NK-92 (cell line): ENCODE data around the gene TMC5.

Experiments
- DNase-seq: peaks from one replicate; lab custom pipeline; 2025; ENCODE audit not compliant: unreplicated experiment; lab: John Stamatoyannopoulos, UW

The TMC5 gene

DNA sequence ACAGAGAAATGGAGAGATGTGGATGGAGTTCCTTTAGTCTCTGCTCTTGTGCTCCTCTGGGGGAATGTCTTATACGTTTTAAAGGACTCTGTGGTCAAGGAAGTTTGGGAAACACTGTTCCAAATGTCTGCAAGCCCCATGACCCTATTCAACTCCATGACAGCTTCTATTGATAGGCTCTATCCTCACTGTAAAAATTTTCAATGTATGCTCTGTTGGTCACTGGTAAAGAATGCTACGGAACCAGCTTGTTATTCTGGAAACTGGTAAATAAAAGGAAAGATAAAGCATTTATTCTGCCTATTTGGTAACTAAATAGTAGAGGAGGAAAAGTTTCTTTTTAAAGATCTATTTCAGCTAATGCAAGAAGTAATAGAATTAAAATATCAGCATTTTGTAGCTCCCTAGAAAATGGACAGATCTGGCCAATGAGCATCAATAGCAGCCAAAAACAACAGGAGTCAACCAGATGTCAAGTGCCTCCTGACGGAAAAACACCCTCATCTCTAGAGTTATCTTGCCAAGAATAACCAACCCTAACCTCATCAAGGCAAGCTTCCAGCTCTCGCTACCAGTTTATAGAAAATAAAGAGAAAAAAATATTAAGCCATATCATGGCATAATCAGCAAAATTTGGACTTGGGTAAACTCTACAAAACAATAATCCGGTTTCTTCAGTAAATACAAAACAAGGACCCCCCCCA lies 88.1 kb downstream of the TMC5 start:
- DNase-seq, result no peak

- DNase-seq, result no peak
Observed at GRCh38 chr16:19506965-19507364, 89.3 kb downstream of the TMC5 start.

DNA sequence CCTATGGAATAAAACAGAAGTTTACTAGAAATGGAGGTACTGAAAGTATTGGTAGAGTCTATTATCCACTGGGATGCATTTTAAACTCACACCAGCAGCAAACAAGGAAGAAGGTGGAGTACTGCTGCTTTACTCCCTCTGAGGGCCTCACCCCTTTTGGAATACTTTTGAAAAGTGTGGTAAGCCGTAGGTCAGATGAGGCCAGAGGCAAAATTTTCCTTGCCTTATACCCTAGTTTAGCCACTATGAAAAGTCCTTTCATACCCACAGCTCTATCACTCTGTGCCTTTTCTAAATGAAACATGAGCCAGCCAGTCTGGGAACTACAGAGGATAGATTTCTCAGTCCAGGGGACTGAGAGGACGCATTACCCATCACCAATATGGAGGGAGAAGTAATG lies 90.2 kb downstream of the TMC5 start:
- no peak for DNase-seq

- no peak for DNase-seq
Observed at GRCh38 chr16:19512297-19512696, 94.6 kb downstream of the TMC5 start.

- no peak for DNase-seq
Observed at GRCh38 chr16:19513377-19514053, 95.8 kb downstream of the TMC5 start.

DNA sequence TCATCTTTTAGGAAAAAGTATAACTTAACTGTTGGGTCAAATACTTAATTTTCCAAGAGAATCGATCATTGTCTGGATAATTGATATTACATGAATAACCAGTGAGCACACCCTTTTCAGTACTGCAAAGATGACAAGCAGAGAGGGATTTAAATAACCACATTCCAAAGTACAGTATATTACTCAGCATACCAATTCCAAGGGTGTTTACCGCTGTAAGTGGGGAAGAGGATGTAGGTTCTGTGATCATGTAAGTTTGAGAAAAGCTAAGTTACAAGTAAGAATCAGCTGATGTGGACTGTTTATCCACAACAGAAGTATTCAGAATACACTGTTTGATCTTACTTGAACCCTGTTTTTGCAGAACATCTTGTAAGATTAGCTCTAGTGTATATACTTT lies 98.1 kb downstream of the TMC5 start:
- no peak for DNase-seq

- DNase-seq, result no peak
Observed at GRCh38 chr16:19517424-19518089, 99.9 kb downstream of the TMC5 start.

GRCh38 chr16:19518388-19518787 lies 100.7 kb downstream of the TMC5 start:
- no peak for DNase-seq

- DNase-seq, result no peak
Observed at GRCh38 chr16:19520861-19521331, 103.2 kb downstream of the TMC5 start.

GRCh38 chr16:19521471-19522396 lies 104.1 kb downstream of the TMC5 start, which contains the start of gene GDE1:
GDE1 (minus strand) TSS chr16:19522098; CDS start chr16:19521964, 134 bp downstream.
- DNase-seq, result peak; percentile 67

GRCh38 chr16:19522397-19522732 lies 104.7 kb downstream of the TMC5 start:
- DNase-seq, result no peak

- DNase-seq, result no peak
Observed at GRCh38 chr16:19522760-19523159, 105.1 kb downstream of the TMC5 start.

DNA sequence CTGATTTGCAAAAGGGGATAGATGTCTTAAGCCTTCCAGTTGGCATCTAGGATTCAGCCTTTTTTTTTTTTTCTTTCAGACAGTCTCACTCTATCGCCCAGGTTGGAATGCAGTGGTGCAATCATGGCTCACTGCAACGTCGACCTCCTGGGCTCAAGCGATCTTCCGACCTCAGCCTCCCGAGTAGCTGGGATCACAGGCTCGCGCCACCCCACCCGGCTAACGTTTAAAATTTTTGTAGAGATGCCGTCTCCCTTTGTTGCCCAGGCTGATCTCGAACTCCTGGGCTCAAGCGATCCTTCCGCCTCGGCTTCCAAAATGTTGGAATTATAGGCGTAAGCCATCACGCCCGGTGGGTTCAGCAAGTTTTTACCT lies 105.5 kb downstream of the TMC5 start:
- DNase-seq, result no peak

DNA sequence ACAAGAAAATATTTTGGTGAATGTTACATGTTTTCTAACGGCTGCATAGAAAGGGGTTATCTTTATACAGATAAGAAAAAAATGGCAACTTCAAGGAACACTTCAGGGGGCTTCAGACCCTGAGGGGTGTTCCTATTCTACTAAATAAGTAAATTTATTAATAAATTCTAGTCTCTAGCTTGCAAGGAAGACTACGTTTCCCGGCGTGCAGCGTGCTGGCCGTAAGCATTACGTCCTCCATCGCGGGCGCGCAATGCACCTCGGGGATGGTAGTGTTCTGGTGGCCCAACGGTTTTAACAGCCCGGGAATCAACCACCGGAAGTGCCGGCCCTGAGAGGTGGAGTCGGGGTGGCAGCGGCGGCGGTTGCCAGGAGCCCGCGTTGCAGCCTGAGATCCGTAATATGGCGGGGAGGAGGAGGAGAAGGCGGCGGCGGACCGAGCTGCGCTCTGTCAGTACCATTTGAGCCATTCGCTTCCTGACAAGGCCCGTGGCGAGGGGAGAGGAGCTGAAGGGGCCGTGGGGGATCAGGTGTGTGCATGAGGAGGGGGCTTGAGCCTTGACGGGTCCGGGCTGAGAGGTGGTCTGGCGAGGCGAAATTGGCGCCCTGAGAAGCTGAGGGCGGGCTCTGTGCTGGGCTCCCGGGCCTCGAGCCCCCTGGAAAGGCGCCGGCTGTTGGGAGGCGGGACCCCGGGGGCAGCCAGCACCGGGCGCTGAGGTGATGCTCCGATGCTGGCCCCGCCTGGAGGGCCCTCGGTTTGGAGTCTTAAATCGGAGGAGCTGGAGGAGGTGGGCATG lies 106.1 kb downstream of the TMC5 start, which contains the start of gene CCP110:
CCP110 (plus strand) TSS at position 384 of the 797 bp plus-strand sequence. CDS start 3,940 bp downstream, outside the sequence.
- DNase-seq, result peak; percentile 75

DNA sequence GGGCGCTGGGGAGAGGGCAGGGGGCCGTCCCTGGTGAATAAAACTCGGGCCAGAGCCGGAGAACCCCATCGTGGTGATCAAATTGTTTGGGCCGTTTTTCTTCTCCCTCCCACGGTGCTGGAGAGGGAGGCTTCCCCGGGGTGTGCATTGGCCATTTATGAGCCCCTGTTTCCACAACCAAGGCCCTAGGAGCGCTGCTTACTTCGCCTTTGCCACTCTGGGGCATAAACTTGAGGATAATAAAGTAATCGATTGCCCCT lies 106.6 kb downstream of the TMC5 start:
- no peak for DNase-seq

GRCh38 chr16:19524616-19525384 lies 107.1 kb downstream of the TMC5 start:
- no peak for DNase-seq

DNA sequence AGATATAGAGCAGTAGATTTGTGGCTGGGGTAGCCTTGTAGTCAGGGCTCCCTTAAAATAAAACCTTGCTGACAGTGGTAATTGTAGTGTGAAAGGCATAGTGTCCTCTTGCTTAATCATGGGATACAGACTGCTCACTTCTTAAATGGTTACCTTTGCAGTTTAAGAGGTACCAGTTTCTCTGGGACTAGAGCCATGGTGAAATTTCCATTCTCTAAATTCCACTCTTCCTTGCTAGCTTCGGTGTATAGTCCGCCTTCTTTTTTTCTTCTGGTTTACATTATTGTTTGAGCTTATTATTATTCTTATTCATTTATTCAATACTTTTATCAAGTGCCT lies 107.7 kb downstream of the TMC5 start:
- DNase-seq, result no peak

GRCh38 chr16:19527161-19527560 lies 109.5 kb downstream of the TMC5 start:
- DNase-seq, result no peak

GRCh38 chr16:19528666-19529065 lies 111.0 kb downstream of the TMC5 start:
- DNase-seq, result no peak

GRCh38 chr16:19532601-19533000 lies 114.9 kb downstream of the TMC5 start:
- no peak for DNase-seq
